ENCODE results near the gene URB2. TPM values are rescaled to one million over a fixed set of nuclear protein-coding genes. Genes with fewer than 3 reads are reported as not detected.

The URB2 gene
- total and polyA plus RNA-seq, 10 donors: 2.1 to 13.6 (median 9.4) TPM

- Histone ChIP-seq H3K27me3 (replicated peaks in 1 of 7) (no peaks in the 10 kb centered on the region), H3K9me3 (no peaks in the 10 kb centered on the region), H3K4me3 (no peak overlapping the region), H3K27ac (no peak overlapping the region), H3K4me1 (peaks cover 10 to 29% (median 15%) of the 10 kb centered on the region in 6 donors), H3K36me3 (peaks cover 0 to 58% (median 24%) of the 10 kb centered on the region in 6 donors)
- TF ChIP-seq POLR2AphosphoS5 (IDR thresholded peaks at IDR 0.05) (no peak), POLR2A (IDR thresholded peaks at IDR 0.05) (no peak), CTCF (IDR thresholded peaks at IDR 0.05 in 8 of 11, conservative IDR thresholded peaks at IDR 0.05 in 3 of 11) (no peak)
- no peak for DNase-seq
- intact Hi-C loops (cut with DNase I; ENCODE audit: low total_unique reads): no loop called here
- 77 to 89% (median 83%) methylated on average over 3 of the region's 3 CpGs for WGBS, 5 donors
Observed at GRCh38 chr1:229631148-229631547, 5.1 kb downstream of the URB2 start.

- TF ChIP-seq POLR2A (IDR thresholded peaks at IDR 0.05): no peak
- TF ChIP-seq CTCF (IDR thresholded peaks at IDR 0.05 in 8 of 11, conservative IDR thresholded peaks at IDR 0.05 in 3 of 11): no peak
- TF ChIP-seq POLR2AphosphoS5 (IDR thresholded peaks at IDR 0.05): no peak
- Histone ChIP-seq H3K4me1 (peaks cover 5 to 21% (median 8%) of the 10 kb centered on the region in 6 donors), H3K27me3 (replicated peaks in 1 of 7) (no peaks in the 10 kb centered on the region), H3K4me3 (no peak overlapping the region), H3K27ac (no peak overlapping the region), H3K9me3 (no peaks in the 10 kb centered on the region), H3K36me3 (peaks cover 0 to 66% (median 32%) of the 10 kb centered on the region in 6 donors)
- WGBS, 5 donors: 91 to 98% (median 97%) methylated on average over 6 of the region's 6 CpGs
- intact Hi-C loops (cut with DNase I; ENCODE audit: low total_unique reads): no loop called here
- no peak for DNase-seq
Observed at GRCh38 chr1:229631966-229632365, 5.9 kb downstream of the URB2 start.

- H3K27me3 ChIP-seq (replicated peaks in 1 of 7): no peaks in the 10 kb centered on the region
- no peak overlapping the region for H3K4me3 ChIP-seq
- peaks cover 0 to 88% (median 54%) of the 10 kb centered on the region in 6 donors for H3K36me3 ChIP-seq
- TF ChIP-seq POLR2A (IDR thresholded peaks at IDR 0.05): no peak
- no peak for TF ChIP-seq POLR2AphosphoS5 (IDR thresholded peaks at IDR 0.05)
- no peak for TF ChIP-seq CTCF (IDR thresholded peaks at IDR 0.05 in 8 of 11, conservative IDR thresholded peaks at IDR 0.05 in 3 of 11)
- H3K4me1 ChIP-seq: peaks cover 0 to 3% (median 0%) of the 10 kb centered on the region in 6 donors
- H3K27ac ChIP-seq: no peak overlapping the region
- no peaks in the 10 kb centered on the region for H3K9me3 ChIP-seq
- intact Hi-C loops (cut with DNase I; ENCODE audit: low total_unique reads): no loop called here
- WGBS, 5 donors: 93 to 100% (median 95%) methylated on average over 3 to 9 of the region's 9 CpGs
- no peak for DNase-seq
Observed at GRCh38 chr1:229636042-229636441, 10.0 kb downstream of the URB2 start.

GRCh38 chr1:229637746-229638145 lies 11.7 kb downstream of the URB2 start:
- DNase-seq: no peak
- 95 to 100% (median 96%) methylated on average over 11 to 12 of the region's 12 CpGs for WGBS, 5 donors
- Histone ChIP-seq H3K9me3 (no peaks in the 10 kb centered on the region), H3K36me3 (peaks cover 0 to 89% (median 54%) of the 10 kb centered on the region in 6 donors), H3K4me1 (peaks cover 0 to 3% (median 0%) of the 10 kb centered on the region in 6 donors), H3K4me3 (no peak overlapping the region), H3K27me3 (replicated peaks in 1 of 7) (no peaks in the 10 kb centered on the region), H3K27ac (no peak overlapping the region)
- intact Hi-C loops (cut with DNase I; ENCODE audit: low total_unique reads): no loop called here
- no peak for TF ChIP-seq POLR2AphosphoS5 (IDR thresholded peaks at IDR 0.05)

GRCh38 chr1:229640455-229640854 lies 14.4 kb downstream of the URB2 start:
- Histone ChIP-seq H3K36me3 (peaks cover 0 to 88% (median 55%) of the 10 kb centered on the region in 6 donors), H3K9me3 (no peaks in the 10 kb centered on the region), H3K4me1 (peaks cover 0 to 12% (median 3%) of the 10 kb centered on the region in 6 donors), H3K27me3 (replicated peaks in 1 of 7) (no peaks in the 10 kb centered on the region), H3K4me3 (no peak overlapping the region), H3K27ac (no peak overlapping the region)
- 92 to 96% (median 95%) methylated on average over 12 of the region's 12 CpGs for WGBS, 5 donors
- TF ChIP-seq CTCF (IDR thresholded peaks at IDR 0.05 in 8 of 11, conservative IDR thresholded peaks at IDR 0.05 in 3 of 11): no peak
- TF ChIP-seq POLR2AphosphoS5 (IDR thresholded peaks at IDR 0.05): no peak
- TF ChIP-seq POLR2A (IDR thresholded peaks at IDR 0.05): no peak
- no peak for DNase-seq
- intact Hi-C loops (cut with DNase I; ENCODE audit: low total_unique reads): no loop called here
